G401 (cell line): ENCODE results near the gene RNF6. TPM values are rescaled to one million over a fixed set of nuclear protein-coding genes. Genes with fewer than 3 reads are reported as not detected.
A peak's percentile ranks its signal among the peaks of the same experiment; 100 is the strongest.

Experiments used
- DNase-seq: peaks from one replicate; pipeline ENCODE4 v3.0.0-alpha.2; 2015; ENCODE audit warnings: low spot score
- in situ Hi-C: cut with HindIII; loops from 2 replicates; pipeline ENCODE4 v1.10.0; 2016; ENCODE audit warnings: low sequenced_read_pairs, mixed read lengths
- total RNA-seq: library from RNA; depleted of rRNA; stranded (reverse); fragments of >200 nt; shearing (Covaris generic); gene quantifications from 2 replicates; pipeline ENCODE4 v1.2.3, GENCODE V29; 2014

Gene RNF6
- total RNA-seq, 1 experiment from 2014 or later: 23.0 TPM

DNA sequence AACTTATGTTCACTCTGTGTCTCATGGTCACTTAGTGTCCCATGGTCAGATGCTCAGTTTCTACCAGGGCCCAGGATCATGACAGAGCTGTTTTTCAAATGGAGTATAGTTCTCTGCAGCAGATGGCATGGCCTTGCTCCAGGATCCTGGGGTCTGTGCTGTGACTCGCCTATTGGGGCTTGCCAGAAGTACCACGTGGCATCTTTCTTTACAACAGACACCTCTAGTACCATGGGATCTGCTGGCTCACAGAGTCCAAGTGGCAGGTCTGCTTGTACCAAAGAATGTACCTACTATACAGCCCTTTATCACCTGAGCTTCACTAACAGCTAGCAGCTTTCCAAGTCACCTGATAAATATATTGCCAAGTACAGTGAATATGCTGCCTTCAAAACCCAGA is 6.0 kb upstream of the RNF6 start:
- in situ Hi-C loops: no loop called here
- peak; percentile 99 for DNase-seq

DNA sequence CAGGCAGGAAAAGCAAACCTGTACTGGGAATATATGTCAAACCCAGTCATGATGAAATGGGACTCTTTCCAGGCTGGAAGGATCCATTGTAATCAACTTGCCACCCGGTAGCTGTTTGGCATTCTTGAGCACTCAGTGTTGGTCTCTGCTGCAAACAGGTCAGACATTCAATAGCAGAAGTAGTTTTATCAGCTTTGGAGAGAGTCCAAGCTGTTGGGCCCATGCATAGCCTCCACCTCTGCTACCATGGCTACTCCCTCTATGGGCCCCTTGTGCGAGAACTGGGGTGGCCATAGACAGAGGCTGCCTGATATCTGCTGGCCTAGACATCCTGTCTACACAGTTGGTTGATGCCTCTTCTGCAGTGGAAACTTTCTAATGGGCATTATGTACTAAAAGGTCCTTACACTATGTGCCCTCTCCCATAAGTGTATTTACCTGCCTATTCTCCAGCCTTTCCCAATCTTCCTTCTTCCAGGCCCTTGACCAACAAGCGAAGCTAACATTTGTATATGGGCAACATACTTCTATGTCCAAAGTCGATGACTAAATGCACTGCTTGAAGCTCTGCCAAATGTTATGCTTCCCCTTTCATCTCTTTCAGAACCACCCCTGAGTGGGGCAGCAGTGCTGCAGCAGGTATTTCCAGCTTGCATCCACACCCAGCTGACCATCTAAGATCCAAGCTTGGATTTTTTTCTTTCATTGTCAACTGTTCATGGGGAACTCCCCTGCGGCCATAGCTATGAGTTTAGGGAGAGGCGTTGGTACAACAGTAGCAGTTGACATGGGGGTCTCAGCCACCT is 5.3 kb upstream of the RNF6 start:
- in situ Hi-C loops: no loop called here
- DNase-seq: no peak

DNA sequence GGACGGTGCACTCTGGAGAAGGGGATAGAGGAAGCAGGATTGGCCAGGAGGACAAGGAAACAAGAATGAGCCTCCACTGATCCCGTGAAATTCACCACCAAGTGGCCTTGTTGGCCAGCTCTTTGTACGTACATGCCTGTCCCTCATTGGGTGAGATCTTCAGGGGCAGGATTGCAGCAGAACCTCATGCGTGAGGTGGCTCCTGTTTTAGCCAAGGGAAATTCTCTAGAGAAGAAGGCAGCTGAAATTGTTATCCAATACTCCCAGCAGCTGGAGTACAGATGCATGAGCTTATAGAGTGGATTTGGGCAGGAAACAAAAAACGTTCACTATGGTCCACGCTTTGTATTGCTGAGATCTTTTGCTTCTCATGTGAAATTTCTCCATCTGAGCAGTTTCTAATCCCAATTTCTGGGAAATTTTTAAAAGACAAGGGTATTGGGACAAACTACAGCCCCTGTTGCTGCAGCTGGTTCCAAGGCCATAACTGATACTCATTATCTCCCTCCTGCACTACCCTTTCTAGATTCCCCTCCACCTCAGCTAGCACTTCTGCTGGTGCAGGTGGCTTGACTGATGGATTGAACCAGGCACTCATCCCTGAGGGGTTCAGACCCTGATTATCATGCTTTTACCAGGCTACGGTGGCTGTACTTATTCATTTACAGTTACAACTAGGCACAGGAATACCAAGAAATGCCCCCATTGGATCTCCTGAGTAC is 3.9 kb upstream of the RNF6 start:
- no peak for DNase-seq
- in situ Hi-C loops: no loop called here

DNA sequence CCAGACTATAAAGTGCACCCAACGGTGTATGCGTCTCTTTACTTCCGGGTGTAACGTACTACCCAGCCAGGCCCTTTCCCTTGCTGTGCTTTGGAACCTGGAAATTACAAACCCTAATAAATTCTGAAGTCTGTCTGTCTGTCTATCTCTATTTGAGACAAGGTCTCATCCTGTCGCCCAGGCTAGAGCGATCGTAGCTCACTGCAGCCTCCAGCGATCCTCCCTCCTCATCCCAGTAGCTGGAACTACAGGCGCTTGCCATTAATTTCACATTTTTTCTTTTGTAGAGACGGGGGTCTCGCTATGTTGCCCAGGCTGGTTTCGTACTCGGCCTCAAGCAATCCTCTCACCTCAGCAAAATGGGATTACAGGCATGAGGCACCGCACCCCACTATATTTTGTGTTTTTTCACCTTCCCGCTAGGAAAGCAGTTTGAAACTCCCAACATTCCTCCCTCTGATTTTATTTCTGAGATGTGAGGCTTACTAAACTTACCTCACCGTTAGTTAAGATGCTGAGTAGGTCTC is 469 bp upstream of the RNF6 start:
- no peak for DNase-seq
- in situ Hi-C loops: no loop called here

DNA sequence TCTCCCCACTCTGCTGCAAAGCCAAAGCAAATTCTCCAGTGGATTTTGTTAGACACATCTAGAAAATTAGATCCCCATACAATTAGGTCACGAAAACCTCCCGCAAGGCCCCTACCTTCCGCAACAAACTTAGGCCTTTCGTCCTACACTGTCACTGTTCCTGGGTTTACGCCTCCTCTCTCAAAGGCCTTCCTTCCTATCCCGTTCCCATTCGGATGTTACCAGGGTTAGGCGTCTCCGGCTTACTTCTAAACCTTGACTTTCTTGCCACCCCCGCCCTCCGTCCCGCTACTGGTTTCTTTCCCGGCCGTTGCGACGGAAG is 754 bp downstream of the RNF6 start:
- in situ Hi-C loops: no loop called here
- no peak for DNase-seq

DNA sequence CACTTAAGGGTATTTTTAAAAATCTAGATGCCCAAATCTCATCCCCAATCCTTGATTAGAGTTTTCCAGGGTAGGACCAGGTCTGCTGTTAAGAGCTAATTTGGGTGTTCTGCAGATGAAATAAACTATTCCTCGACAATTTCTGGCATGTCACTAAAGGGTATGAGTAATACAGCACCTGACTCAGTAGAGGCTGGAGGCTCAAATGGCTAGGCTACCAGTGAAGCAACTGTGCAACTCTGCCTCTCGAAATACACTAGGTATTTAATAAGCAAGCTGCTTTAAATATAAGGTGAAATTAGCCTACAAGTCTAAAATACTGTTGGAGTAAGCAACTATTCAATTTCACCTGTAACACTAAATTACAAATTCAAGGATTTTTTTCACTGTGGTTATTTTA is 1.5 kb downstream of the RNF6 start:
- DNase-seq: no peak
- in situ Hi-C loops: no loop called here

DNA sequence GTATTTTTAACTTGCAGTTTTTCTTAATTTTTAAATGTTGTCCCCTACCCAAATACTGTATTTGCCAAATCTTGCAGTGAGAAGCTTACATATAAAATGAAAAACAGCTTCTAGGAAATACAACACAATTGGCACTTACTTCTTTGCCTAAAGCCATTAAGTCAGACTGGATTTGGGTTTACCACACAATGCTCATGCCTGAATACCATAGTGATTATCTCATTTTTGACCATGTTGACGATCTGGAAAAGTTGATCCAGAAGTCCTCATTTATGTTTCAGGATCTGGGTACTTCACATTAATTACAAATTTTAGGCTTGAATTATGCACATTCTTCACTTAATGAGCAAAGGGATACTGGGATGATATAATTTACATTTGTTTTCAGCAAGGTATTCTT is 2.4 kb downstream of the RNF6 start:
- DNase-seq: no peak
- in situ Hi-C loops: no loop called here

DNA sequence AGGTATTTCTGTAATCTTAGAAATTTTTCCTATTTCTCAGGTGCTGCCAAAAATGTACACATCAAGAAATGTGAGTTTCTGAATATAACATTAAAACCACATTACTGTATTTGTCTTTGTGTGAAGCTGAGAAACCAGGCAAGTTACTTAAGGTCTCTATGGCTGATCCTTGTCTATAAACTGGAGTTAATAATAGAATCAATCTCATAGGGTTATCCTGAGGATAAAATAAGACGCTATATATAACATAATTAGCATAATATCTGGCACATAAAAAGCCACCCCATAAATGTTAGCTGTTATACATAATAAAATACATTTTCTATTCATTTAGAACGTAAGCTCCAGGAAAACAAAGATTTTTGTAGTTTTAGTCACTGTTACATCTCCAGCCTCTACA is 6.1 kb downstream of the RNF6 start:
- DNase-seq: no peak
- in situ Hi-C loops: no loop called here

DNA sequence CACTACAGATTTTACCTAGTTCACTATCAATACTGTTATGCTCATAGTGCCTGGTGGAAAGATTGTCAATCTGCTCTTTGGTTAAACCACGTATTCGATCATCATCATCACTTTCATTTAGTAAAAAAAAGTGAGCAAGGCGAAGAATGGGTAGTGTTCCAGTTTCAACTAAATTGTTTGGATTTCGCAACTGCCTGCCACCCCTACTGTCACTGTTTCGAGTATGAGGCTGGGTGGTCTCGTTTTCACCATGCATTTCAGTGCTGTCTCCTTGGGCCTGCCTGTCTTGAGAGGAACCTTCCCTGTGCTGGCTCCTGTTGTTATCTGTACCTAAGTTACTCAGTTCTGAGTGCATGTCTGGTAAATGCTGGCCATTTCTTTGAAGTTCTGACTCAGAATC is 8.1 kb downstream of the RNF6 start:
- DNase-seq: no peak
- in situ Hi-C loops: no loop called here

DNA sequence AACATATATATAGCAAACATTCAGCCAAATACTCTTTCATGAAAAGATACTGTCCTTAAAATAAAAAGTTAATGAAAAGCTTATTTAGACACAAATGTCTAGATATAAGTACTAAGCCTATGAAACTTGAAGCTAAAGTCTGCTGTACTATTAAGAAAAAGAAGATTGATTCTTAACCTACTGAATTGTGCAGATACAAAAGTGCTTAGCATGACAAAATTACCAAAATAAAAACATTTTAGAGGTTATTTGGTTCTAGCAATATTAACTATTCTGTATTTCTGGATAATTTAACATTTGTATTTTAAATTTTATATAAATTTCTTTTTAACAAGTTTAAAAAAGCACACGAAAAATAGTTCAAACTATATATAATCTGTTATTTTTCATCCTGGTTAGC is 8.8 kb downstream of the RNF6 start:
- no peak for DNase-seq
- in situ Hi-C loops: no loop called here

DNA sequence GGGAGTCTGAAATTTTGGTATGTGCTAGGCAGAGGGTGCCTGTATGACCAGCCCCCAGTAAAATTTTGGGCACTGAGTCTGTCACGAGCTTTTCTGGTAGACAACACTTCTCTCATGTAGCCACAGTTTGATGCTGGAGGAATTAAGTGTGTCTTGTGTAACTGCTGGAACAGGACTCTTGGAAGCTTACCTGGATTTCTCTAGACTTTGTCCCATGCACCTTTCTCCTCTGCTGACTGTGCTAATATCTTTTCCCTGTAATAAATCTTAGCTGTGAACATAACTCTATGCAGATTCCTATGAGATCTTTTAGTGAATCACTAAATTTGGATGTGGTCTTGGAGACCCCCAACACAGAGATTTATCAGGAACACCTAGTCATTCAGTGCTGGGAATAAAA is 13.8 kb downstream of the RNF6 start:
- no peak for DNase-seq
- in situ Hi-C loops: no loop called here

DNA sequence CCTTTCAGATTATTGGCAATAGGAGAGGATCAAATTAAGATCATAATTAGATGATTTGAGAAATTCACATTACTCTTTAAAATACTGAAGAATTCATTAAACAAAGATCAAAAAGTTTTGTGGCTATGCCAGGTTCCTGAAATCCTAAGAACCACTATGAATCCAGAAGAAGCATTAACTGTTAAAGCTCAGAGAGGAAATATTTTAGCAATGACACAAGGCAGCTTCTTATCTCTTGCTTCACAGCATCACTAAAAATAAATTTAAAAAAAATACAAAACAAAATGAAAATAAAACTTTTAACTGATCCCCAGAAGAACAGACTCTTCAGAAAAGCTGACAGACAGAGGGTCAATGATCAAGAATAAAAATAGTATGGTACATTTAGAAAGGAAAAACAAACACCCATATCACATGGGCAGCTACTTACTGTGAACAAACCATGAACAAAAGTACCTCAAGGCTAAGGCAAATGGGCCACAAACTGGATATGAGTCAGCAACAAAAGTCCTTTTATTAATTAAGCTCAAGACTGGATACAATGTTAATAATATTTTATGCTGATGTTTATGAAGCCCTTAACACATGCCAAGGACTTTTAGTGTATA is 19.6 kb downstream of the RNF6 start:
- DNase-seq: peak; percentile 20
- in situ Hi-C loops: no loop called here

DNA sequence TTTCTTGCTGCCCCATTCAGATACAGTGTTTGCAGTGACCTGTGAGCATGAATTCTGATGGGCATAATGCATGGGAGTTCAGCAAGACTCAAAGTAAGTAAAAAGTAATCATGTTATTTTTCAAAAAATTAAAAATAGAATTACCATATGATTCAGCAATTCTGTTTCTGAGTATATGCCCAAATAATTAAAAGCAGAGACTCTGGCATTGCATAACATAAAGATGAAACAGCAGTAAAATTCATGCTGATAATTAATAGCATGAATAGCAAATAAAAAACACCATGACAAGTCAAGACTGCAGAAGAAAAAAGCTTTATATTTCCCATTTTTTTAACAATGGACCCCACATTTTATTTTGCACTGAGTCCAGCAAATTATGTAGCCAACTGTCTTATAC is 21.3 kb downstream of the RNF6 start:
- in situ Hi-C loops: no loop called here
- DNase-seq: no peak

DNA sequence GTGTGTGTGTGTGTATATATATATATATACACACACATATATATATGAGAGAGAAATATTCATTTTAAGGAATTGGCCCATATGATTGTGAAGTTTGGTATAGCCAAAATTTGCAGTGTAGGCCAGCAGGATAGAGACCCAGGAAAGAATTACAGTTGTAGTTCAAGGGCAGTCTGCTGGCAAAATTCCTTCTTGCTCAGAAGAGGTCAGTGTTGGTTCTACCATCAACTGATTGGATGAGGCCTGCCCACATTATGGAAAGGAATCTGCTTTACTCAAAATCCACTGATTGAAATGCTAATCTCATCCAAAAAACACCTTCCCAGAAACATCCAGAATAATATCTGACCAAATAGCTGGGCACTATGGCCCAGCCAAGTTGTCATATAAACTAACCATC is 24.0 kb downstream of the RNF6 start:
- in situ Hi-C loops: no loop called here
- DNase-seq: no peak

DNA sequence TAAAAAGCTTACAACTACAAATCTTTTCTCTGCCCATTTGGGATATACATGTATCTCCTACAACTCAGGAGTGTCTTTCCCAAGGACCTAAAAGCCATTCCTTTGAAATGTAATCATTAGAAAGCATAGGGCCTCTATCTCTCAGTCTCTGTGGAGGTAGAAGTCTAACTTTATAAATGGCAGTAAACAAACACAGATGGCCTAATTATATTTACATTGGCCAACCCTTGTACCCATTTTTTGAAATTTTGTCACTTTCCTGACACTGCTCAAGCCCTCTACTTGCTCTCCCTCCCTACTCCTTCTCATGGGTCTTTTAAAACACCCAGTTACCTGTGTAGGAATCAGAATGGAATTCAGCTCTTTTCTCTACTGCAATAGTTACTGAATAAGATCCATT is 24.8 kb downstream of the RNF6 start:
- no peak for DNase-seq
- in situ Hi-C loops: no loop called here

DNA sequence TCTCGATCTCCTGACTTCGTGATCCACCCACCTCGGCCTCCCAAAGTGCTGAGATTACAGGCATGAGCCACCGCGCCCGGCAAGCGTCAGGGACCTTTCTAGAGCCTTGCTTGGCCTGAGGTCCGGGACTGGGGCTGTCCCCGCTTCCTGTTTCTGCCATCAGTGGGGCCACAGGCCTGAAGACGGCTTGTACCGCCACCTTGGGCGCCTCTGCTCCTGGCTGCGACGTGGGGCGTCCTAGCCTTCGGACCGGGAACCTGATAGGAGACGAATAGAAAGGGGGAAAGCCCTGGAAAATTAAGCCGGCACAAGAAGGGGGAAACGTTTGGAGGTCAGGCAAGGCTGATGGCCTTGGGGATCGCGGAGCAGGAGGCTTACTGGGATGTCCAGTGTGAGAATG is 35.1 kb downstream of the RNF6 start:
- in situ Hi-C loops: no loop called here
- DNase-seq: no peak

DNA sequence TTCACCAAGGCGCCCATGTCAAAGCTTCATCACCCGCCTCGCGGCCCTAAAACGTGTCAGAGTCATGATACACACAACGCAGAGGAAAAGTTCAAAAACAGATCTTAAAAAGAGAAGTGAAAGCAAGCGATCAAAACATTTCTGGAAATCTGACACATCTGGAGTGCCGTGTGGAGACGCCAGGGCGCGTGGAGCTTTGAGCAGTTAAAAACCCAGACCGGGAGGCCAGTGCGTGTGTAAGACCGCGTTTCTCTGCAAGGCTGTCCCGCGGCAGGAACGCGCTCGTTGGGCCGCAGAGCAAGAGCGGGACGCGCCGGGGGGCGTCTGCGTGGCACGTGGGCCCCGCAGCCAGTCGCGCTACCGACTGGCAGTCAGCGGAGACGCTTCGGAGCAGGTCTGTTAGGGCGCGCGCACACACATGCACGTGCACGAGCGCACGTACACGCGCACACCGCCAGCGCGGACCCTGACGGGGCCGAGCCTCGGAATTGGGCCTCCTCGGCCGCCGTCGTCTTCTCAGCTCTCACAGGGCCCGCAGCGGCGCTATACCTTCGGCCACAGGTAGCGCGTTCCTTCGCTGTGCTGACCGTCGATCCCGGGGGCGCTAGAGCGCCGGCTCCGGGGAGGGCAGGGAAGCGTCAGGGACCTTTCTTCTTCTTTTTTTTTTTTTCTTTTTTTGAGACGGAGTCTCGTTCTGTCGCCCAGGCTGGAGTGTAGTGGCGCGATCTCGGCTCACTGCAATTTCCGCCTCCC is 35.8 kb downstream of the RNF6 start:
- peak; percentile 87 for DNase-seq
- in situ Hi-C loops: no loop called here

DNA sequence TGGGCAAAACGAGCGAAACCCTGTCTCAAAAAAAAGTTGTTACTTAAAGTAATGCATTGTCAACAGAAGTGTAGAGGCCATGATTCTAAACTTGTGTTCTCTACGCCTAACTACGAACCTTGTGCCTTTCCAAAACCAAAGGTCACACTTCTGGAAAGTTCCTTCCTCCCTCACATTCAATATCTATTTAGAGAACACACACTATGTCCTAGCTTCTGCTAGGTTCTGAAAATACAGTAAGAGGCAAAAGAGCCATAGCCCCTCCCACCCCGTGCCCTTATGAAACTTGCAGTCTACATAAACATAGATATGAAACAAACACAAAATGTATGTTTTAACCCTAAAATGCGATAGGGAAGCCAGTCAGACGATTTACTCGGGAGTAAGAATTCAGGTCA is 36.4 kb downstream of the RNF6 start:
- no peak for DNase-seq
- in situ Hi-C loops: no loop called here

DNA sequence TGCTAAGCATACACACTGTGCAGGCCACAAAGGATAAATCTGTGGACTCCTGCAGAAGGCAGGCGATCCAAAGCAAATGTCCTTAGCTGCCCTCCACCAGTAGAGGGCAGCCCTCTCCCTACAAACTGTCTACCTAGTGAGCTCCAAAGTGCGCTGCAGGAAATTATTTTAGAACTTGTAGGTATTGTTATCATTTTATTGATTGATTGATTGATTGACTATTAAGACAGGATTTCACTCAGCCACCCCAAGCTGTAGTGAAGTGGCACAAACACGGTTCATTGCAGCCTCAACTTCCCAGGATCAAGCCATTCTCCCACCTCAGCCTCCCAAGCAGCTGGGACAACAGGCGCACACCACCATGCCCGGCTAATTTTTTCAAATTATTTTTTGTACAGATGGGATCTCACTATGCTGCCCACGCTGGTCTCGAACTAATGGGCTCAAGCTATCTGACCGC is 37.3 kb downstream of the RNF6 start:
- peak; percentile 86 for DNase-seq

DNA sequence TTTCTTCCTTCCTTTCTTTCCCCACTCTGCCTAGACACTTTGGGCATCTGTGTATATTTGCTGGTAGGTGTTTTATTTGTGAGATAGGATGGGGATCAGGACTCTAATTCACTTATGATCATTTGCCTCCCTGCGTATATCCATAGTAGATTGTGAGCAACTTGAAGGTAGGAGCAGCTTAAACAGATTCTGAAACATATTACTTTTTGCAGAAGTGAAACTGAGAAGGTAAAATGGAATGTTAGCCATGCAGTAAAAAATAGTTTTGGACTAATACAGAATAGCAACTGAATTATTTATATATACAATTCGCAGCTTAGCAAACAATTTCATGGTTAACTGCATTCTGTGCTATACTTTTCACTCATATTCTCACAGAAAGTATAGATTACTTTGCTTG is 38.7 kb downstream of the RNF6 start:
- no peak for DNase-seq
- in situ Hi-C loops: no loop called here

More for the DNA sequence above, 37.3 kb downstream of the RNF6 start:
- in situ Hi-C loops: no loop called here
